Medulla oblongata (tissue), 1 donor: ENCODE data around the gene ACSBG1.
A peak's percentile ranks its signal among the peaks of the same experiment; 100 is the strongest.

Source experiments
- DNase-seq: peaks from one replicate; pipeline ENCODE4 v3.0.0-alpha.2; 2015; ENCODE audit errors: extremely low spot score

The ACSBG1 gene

GRCh38 chr15:78222745-78223395 is 11.5 kb downstream of the ACSBG1 start:
- DNase-seq = no peak

GRCh38 chr15:78220713-78221112 is 13.7 kb downstream of the ACSBG1 start:
- DNase-seq = no peak

DNA sequence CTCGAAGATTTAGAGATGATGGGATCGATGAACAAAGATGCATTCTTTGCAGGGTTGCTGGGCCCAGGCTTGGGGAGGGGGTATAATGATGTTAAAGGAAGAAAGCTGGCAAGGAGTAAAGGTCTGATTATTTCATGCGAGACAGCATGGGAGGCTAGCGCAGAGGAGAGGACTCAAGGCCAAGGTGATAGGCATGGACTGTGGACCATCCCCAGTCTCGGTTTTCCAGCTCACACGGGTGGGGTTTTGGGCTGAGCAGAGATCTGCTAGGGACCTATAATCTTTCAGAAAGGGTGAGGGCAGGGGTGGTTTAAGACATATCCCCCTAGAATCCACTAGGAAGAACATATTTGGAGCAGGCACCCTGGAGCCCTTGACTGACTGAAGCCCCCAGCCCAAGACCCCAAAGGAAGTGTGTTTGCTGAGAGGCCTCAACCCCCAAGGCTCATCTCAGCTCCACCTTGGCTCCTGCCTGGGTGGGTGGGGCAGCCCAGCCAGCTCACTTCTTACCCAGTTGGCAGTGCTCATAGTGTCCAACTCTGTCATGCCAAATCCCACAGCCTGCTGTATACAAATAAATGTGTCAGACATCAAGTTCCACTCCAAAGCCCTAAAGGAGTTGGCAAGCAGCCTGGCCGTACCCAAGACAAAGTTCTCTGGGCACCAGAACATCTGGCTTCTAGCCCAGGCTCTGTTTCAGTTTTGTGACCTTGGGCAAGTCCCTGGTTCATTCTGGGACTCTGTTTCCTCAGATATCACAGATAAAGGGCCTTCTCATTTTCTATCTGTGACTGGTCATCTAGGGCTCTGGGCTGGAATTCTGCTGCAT is 17.9 kb downstream of the ACSBG1 start:
- DNase-seq = peak; percentile 87

GRCh38 chr15:78213956-78214355 is 20.4 kb downstream of the ACSBG1 start:
- no peak for DNase-seq

DNA sequence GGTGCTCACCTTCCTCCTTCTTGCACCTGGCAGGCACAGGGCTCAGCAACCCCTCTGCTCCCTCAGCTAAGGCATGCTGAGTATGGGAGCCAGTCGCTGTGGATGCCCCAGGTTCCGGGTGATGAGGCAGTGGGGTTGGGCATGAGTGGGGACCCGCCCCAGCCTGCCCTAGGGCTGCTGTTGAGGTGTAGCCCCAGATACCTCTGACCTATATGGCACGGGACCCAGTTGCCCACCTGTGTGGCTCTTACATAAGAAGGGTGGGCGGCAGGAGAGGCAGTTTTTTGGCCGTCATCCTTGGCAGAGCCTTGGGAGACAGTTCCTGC is 21.0 kb downstream of the ACSBG1 start:
- DNase-seq = no peak

DNA sequence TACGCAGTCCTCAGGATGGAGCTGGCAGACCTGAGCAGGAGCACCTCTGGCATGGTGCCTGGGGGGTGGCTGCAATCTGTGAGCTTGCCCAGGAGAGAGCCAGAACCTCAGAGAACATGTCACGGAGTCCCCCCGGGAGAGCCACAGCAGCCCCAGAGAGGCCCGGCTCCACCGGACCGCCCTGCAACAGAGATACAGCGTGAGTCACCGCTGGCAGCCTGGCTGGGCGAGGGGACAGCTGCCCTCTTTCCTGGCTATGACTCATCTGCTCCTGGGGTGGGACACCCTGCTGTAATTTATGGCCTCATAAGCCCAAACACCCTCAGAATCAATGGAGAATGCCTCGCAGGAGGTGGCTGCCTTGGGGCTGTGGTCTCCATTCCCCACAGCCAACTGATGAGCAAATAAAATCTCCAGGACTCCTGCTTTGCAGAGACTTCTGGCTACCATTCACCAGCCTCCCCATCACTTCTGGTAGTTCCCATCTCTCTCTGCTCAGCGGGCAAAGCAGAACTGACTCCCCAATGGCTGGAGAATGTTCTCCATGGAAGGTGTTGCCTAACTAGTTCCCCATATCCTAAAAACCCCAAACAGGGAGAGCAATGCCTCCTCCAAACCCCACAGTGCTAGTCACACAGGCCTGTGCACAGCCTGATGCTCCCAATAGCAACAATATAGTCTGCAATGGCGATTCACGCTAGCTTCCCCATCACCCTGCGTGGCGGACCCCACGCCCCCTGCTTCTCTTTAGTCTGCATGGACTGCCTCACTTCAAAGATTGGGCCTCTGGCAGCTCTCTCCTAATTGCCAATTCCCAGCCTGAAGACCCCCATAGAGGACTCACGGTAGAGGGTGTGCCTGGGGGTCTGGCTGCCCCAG is 21.6 kb downstream of the ACSBG1 start:
- peak; percentile 61 for DNase-seq

DNA sequence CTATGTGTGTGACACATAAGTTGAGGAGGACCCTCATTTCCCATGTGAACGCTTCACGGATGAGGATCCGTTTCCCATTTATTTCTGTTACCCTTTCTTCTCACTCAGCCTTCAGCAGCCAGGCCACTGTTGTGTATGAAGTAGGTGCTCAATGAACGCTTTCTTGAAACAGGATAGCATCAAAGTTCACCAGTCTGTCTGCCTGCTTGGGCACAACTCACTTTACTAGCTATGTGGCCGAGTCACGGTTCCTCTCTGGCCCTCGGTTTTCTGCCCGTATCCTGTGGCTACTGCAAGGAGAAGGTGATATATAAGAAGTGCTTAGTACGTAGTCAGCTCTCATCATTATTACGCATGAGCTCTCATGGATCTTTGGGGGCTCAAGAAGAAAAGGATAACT is 22.4 kb downstream of the ACSBG1 start:
- DNase-seq = no peak

DNA sequence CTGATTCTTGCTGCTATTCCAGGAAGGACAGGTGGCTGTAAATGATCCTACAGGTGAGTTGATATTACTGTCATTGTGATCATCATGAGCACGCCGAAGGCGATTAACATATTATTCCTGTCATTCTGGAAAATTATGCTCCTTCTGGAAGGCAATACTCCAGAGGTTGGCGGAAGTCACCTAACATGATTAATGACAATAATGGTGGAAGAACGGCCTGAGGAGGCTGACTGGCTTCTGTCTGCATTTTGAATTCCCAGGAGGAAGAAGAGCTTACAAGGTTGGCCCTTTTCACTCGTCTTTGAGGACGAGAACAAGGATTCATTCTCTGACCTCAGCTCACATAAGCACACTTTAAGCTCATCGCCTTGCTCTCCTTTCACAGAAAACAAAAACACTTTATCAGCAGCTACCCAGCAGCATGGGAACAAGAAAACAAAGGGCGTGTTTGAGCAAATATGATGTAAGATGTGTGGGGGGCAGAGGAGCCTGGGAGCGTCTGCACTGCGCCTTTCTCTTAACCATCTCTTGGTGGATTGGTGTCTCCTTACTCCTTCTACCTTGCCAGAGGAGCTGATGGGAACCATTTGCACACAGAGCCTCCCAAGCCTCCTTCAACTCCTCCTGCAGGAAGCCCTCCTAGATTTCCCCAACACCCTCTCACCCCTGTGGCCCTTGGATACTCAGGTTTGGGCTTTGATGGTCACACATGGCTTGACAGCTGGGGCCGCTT is 23.0 kb downstream of the ACSBG1 start:
- peak; percentile 71 for DNase-seq

- DNase-seq = peak; percentile 40
Observed at GRCh38 chr15:78210349-78210717, 24.0 kb downstream of the ACSBG1 start.

GRCh38 chr15:78209646-78210348 is 24.6 kb downstream of the ACSBG1 start:
- no peak for DNase-seq

- DNase-seq = peak; percentile 56
Observed at GRCh38 chr15:78208887-78209645, 25.3 kb downstream of the ACSBG1 start.

DNA sequence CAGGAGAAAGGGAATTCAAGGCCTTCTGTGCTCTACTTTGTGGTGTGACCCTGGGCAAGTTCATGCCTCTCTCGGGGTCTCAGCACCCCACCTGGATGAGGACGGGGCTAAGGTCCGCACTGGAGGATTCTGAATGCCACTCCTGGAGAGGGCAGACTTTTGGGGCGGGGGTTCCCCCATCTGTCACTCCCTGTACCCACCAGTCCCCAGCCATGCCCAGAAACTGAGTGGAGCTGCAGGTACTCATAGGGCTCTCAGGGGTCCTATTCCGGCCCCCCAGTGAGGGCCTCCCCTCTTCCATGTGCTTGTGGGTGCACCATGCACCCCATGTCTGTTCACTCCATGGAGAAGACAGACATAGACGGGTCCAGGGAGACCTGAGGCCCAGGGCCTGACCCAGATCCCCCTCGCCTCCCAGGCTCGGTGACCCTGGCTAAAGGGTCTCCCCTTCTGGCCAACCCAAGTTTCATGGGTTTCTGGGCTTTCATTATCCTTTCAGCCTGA is 26.0 kb downstream of the ACSBG1 start:
- DNase-seq = no peak

GRCh38 chr15:78207641-78208340 is 26.6 kb downstream of the ACSBG1 start:
- no peak for DNase-seq

DNA sequence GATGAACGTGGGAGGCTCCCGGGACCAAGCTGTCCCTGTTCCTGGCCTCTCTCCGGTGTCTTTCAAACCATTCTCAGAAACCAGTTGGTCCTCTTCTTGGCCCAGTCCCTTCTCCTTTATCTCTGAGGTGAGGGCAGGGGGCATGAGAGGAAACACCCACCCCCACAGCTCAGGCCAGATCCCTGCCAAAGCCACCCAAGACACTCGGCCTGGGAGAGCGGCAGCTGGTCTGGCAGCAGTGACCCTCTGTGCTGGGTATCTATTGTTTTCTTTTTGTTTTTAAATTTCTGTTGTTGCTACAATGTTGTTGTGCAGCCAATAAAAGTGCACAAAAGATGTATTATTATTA is 27.3 kb downstream of the ACSBG1 start:
- DNase-seq = no peak

GRCh38 chr15:78206326-78207109 is 27.8 kb downstream of the ACSBG1 start:
- DNase-seq = no peak

DNA sequence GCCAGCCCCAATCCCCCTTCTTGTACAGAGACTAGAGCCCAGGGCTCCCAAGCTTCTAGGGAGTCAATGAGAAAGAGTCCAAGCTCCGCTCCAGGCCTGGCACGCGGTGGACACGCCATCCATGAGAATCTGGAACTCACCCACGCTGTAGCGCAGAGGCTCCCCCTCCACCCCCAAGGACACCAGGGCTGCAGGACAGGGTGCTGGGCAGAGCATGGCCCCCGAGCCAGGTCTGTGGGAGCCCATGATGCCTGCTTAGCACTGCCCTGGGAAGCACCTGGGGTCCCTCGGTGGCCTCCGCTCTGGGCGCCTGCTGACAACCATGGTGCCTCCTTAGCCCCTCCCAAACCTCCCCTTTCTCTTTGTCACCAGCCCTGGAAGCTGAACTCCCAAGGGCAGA is 28.5 kb downstream of the ACSBG1 start:
- no peak for DNase-seq

DNA sequence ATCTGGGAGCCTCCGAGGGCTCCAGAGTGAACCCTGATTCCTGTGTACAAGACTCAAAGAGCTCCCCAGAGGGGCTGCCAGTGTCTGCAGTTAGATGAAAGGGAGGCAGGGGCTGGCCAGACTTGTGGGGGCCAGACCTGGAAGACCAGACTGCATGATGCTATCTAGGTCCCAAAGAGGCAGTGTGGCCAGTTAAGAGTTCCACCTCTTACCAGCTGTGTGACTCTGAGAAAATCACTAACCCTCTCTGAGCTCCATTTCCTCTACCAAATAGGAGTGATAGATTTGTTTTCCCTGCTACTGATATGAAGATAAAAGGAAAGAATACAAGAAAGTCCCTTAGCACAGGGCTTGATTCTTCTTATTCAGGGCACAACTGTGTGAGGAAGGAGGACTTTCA is 29.0 kb downstream of the ACSBG1 start:
- DNase-seq = no peak

DNA sequence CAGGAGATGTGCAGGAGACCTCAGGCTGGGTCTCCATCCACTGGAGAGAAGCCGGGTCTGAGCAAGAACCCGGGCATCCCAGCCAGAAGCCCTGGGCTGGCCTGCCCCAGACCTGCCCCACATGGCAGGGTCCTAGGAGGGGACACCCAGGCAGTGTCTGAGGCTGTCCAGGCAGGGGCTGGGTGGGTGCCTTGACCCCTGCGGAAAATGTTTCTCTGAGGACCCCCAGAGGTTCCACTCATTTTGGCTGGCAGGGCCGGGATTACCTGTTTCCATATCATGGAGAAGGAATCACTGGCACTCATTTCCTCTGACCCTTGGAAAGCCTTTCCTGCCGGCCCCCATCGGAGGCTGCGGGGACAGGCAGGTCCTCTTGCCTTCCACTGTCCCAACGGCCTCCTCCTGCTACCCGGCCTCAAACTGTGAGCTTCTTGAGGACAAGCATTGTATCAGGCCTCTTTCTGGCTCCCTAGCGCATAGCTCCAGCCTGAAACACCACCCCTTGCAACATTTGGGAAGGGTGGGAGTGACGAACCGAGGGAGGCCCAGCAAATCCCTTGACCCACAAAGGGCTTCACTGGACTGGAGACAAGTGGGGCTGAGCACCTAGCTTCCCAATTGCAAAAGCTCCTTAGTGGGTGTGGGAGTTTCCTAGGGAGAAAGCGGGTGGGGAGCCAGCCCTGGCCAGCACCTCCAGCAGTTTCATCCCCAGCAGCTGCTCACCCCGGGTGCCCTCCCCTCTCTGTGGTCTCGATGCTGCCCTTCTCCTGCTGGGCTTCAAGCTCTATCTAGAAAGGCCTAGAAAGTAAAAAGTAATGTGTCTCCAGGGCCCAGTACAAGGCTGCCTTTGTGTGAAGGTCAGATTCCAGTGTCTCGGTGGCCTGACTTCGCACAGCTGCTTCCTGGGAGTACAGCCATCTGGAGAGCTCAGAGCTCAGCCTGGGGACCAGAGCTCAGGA is 29.7 kb downstream of the ACSBG1 start:
- DNase-seq = peak; percentile 92
